HL-60/S4 treated with phorbol 12-myristate 13-acetate at 8.2 ng/mL for 4 days and 3 days (cell line): ENCODE measurements around the gene YAE1.

ENCODE experiments used
- in situ Hi-C: fragments of 300-500 bp; cut with MboI; formaldehyde crosslinking; loops from 2 replicates; pipeline ENCODE4 v1.15.0; 2022; ENCODE audit warnings: low sequenced_read_pairs

Gene YAE1

DNA sequence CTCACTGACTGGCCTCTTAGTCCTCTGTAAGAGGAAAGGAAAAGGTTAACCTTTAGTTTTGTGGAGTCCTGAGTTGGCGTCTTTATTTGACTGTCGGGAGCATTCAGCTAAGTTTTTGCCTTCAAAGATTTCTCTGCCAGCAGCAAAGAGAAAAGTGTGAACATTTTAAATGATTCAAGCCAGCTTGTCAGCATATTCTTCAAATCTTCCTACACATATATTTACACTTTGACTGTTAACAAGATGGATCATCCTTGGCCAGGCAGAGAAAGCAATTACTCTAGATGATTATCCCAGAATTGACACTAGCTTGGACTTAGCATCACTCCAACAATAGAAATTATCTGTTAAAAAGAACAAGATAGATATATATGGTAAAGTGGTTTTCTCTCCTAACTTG is 15.8 kb upstream of the YAE1 start:
- in situ Hi-C loops = no loop called here

GRCh38 chr7:39553436-39553835 is 12.8 kb upstream of the YAE1 start:
- in situ Hi-C loops = no loop called here

DNA sequence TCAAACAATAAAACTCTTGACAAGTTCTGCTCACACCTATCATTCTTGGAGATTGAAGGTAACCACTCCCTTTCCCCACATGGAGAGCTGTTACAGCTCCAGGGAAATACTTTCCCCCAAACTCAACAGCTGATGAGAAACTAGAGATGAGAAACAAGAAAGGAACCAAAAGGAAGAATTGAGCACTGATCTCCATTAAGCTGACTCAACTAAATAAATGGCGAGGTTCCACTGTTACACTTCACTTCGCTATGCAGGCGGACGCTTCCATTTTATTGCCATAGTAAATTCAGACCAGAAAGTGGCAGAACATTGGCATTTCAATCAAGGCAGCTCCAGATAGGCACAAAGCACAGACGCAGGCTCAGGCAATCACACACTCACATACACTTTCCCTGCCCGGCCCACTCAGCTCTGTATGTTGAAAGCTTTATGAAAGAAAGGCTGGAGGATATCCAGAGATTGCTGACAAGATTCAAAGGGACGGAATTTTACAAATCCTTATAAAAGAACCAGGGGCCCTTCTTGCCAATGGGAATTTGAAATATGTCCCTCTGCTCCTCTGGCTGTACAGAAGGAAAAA is 11.5 kb upstream of the YAE1 start:
- in situ Hi-C loops = no loop called here

GRCh38 chr7:39557222-39557621 is 9.0 kb upstream of the YAE1 start:
- in situ Hi-C loops = no loop called here

DNA sequence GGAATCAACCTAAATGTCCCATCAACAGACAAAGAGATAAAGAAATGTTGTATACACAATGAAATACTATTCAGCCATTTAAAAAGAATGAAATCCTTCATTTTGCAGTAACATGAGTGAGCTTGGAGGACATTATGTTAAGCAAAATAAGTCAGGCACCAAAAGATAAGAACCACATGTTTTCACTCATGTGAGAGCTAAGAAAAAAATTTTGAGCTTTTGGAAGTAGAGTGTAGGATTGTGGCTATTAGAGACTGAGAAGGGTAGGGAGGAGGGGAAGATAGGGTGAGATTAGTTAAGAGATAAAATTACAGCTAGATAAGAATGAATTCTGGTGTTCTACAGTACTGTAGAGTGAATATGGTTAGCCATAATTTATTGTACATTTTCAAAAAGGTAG is 8.3 kb upstream of the YAE1 start:
- in situ Hi-C loops = no loop called here

DNA sequence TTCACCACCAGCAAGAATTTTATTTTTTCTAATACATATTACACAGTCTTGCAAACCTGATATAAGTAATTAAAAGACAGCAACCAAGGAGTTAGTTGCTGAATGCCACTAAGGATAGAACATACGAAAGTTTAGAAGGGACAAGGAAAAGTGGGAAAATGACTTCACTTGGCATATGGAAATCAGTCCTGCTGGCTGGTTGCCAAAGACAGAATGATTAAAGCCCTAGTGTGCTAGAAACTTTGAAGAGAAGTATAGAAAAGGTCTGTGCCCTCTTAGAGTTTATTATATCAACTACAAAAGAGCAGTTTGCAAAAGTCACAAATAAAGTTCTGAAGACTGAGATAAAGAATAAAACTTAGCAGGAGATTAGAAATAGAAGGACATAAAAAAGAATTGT is 5.8 kb upstream of the YAE1 start:
- in situ Hi-C loops = no loop called here

DNA sequence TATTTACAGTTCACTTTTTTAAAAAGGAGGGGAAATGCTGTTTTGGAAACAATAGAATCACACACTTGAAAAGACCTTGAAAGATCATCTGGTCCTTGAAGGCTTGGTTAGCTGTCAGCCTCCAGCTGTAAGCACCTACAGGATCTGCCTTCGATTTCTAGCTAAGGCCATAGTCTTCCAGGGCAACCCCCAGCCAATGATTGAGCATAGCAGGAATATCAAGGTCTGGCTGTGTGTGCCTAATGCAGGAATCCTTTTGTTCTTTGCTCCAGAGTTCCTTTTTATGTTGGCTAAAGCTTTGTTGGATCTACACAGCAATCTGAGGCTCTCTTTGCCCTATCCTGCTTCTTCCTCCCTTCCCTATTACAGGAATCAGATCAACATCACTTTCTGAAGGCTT is 5.2 kb upstream of the YAE1 start:
- in situ Hi-C loops = no loop called here

- in situ Hi-C loops = no loop called here
Measured at GRCh38 chr7:39565538-39565937, 666 bp upstream of the YAE1 start.

DNA sequence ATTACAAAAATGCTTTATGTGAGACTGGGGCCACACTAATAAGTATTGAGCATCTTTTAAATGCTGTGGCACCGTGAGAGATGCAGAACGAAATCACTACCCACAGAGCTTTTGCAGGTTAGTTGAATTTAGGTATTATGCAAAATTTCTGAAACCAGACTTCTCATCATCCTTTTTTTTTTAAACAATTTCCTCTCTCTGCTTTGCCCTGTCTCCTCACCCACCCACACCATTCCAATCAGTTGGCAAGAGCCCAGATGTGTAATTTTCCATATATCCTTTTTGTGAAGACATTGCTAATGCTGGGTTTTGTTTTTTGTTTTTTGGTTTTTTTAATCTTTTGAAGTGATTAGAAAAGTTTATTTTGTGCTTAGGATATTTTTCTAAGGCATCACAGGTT is 1.1 kb downstream of the YAE1 start:
- in situ Hi-C loops = no loop called here

GRCh38 chr7:39574673-39575349 is 8.6 kb downstream of the YAE1 start:
- in situ Hi-C loops = no loop called here

- in situ Hi-C loops = no loop called here
Measured at GRCh38 chr7:39577229-39577874, 11.1 kb downstream of the YAE1 start.

DNA sequence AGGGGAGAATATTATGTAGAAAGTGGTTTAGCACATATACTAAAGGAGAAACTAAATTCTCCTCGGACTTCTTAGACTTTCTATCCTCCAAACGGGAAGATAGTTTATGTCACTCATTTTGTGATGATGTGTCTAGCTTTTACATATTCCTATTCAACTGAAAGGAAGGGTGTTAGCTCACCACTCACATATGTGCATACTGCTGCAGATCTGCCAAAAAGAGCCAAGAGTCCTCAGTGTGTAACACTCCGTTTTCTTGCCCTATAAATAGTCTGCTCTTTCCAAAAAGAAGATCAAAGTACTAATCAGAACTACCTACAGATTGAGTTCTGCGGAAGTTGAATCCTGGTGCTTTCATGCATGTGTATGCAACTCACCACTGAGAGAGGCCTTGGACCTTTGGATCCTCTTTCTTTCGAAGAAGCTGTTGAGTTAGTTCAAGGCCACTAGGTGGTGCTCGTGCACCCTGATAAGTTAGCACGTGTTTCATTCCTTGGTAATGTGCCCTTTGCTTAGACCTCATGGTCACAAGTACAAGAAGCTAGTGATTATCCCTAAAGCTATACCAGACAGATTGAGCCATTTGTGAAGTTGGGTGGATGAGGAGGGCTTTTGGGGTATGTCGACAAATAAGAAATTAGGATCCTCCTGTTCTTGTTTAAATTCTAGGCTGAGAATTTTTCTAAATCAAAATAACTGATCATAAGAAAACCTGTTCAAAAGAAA is 14.1 kb downstream of the YAE1 start:
- in situ Hi-C loops = loop anchor here (5.0 kb wide), 1 partner anchor 162 kb away; no protein-coding TSS in a partner anchor

- in situ Hi-C loops = loop anchor here (5.0 kb wide), 1 partner anchor 160 kb away; no protein-coding TSS in a partner anchor
Measured at GRCh38 chr7:39582536-39582935, 16.3 kb downstream of the YAE1 start.

- in situ Hi-C loops = loop anchor here (5.0 kb wide), 1 partner anchor 159 kb away; no protein-coding TSS in a partner anchor
Measured at GRCh38 chr7:39583539-39583938, 17.3 kb downstream of the YAE1 start.

GRCh38 chr7:39587393-39587792 is 21.2 kb downstream of the YAE1 start:
- in situ Hi-C loops = no loop called here

DNA sequence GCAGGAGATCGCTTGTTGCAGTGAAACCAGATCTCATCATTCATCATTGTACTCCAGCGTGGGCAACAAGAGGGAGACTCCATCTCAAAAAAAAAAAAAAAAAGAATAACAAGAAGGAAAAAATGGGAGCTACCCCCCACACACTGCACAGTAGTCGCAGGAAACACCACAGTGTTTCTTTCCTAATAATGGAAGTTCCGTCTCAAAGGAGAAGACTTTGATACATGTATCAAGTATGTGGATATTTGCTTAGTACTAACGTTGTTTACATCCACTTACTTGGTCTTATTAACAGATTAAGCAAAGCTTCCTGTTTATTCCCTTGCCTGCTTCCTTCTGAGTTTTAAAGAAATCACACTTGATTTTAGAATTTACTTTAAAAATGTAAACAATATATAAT is 22.2 kb downstream of the YAE1 start:
- in situ Hi-C loops = no loop called here

DNA sequence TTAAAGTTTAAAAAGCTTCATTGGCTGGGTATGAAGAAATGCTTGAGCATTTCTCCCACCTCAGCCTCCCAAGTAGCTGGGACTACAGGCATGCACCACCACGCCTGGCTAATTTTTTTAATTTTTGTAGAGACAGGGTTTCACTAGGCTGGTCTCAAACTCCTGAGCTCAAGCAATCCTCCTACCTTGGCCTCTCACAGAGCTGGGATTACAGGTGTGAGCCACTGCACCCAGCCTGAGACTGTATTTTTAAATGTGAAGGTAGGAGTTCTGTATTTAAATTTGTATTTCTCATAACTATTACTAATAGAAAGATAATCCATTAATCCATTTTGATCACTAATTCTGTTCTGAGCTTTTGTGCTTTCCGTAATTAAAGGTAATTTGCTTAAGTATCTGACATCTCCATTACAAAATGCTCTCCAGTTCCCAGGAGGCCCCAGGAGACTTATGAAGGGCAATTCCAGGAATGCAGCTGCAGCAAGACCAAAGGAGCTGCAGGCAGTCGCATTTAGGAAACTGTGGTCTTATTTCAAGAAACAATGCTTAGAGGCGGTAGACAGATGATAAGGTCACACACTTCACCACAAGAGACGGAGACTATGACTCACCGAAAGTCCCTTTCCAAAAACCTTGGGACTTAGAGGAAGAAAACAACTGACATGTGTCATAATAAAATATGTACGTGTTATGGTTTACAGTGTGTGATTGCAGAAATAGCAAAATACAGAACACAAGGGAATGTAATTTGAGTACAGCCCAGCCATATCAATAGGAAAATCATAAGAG is 23.3 kb downstream of the YAE1 start:
- in situ Hi-C loops = no loop called here

DNA sequence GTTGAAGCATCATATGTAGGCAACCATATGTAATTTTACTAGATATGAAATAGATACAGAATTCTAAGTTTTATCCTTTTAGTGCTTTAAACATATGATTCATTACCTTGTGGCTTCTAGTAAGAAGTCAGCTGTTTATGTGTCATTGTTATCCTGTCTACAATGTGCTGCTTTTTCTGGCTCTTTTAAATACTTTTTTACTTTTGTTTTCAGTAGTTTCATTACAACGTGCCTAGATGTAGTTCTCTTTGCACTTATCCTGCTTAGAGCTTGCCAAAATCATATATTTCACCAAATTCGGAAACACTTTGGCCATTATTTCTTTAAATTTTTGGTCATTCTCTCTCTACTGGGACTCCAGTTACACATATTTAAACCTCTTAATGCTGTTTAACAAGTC is 26.4 kb downstream of the YAE1 start:
- in situ Hi-C loops = no loop called here

- in situ Hi-C loops = no loop called here
Measured at GRCh38 chr7:39594988-39595620, 28.9 kb downstream of the YAE1 start.

DNA sequence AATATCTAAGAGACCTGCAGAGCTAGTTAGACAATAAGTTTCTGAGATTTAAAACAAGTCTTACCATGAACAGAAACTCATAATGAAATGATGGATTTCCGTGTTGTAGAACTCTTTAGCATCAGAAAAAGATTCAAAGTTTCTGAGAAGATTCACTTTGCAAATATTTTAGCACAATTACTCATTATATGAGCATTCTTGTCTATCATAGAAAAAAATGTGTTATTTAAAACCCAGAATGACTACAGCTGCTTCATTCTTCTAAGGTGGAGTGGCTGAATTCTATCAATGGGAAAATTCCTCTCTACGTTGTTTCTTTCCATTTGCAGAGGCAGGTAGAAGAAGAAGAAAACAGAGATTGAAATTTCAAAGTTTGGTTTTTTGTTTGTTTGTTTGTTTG is 36.1 kb downstream of the YAE1 start:
- in situ Hi-C loops = no loop called here
